Parathyroid adenoma (tissue), 2 donors: ENCODE measurements around the gene TEDC2.

Experiments used
- H2AFZ ChIP-seq: fragments of 300-600 bp; sonication (generic); one replicate; pipeline ENCODE4 v1.7.0; 2017; ENCODE audit warnings: antibody characterized with exemption, mild to moderate bottlenecking
- H3K27ac ChIP-seq: fragments of 300-600 bp; sonication (generic); one replicate; pipeline ENCODE4 v1.7.0; 2017
- H3K27me3 ChIP-seq: fragments of 300-600 bp; sonication (generic); one replicate; pipeline ENCODE4 v1.7.0; 2017; ENCODE audit warnings: low read length; ENCODE audit not compliant: control insufficient read depth, insufficient read depth
- H3K36me3 ChIP-seq: fragments of 300-600 bp; sonication (generic); one replicate; pipeline ENCODE4 v1.7.0; 2017; ENCODE audit warnings: low read length; ENCODE audit not compliant: control insufficient read depth, insufficient read depth
- H3K4me1 ChIP-seq: fragments of 300-600 bp; sonication (generic); one replicate; pipeline ENCODE4 v1.7.0; 2017; ENCODE audit warnings: control low read depth
- H3K4me2 ChIP-seq: fragments of 300-600 bp; sonication (generic); one replicate; pipeline ENCODE4 v1.7.0; 2017; ENCODE audit warnings: low read length
- H3K4me3 ChIP-seq: fragments of 300-600 bp; sonication (generic); one replicate; pipeline ENCODE4 v1.7.0; 2017; ENCODE audit warnings: low read depth, low read length
- H3K79me2 ChIP-seq: fragments of 300-600 bp; sonication (generic); one replicate; pipeline ENCODE4 v1.7.0; 2017; ENCODE audit warnings: control low read depth
- H3K9ac ChIP-seq: fragments of 300-600 bp; sonication (generic); one replicate; pipeline ENCODE4 v1.7.0; 2017; ENCODE audit warnings: mild to moderate bottlenecking
- H3K9me3 ChIP-seq: fragments of 300-600 bp; sonication (generic); one replicate; pipeline ENCODE4 v1.7.0; 2017; ENCODE audit warnings: low read length; ENCODE audit not compliant: control insufficient read depth
- CTCF ChIP-seq: fragments of 300-600 bp; sonication (generic); IDR thresholded peaks from one replicate; pipeline ENCODE4 v1.7.0; 2017; ENCODE audit warnings: antibody characterized with exemption, mild to moderate bottlenecking
- donor health status: primary hyperparathyroidism.

Gene TEDC2

GRCh38 chr16:2512735-2513404 is 53.0 kb downstream of the TEDC2 start:
- Histone ChIP-seq H3K36me3 (no peaks in the 10 kb centered on the region), H3K9me3 (no peaks in the 10 kb centered on the region), H2AFZ (peak overlapping the region; percentile 92), H3K9ac (peak overlapping the region; percentile 78), H3K79me2 (peaks cover 37% of the 10 kb centered on the region), H3K4me2 (peak overlapping the region; percentile 98), H3K27me3 (no peaks in the 10 kb centered on the region), H3K4me1 (peaks cover 43% of the 10 kb centered on the region), H3K4me3 (peak overlapping the region; percentile 72), H3K27ac (peak overlapping the region; percentile 99)
- peak; percentile 22 for TF ChIP-seq CTCF

- Histone ChIP-seq H3K9ac (peak within 1 kb of the TSS; percentile 98), H2AFZ (peak within 1 kb of the TSS; percentile 92), H3K4me1 (peaks cover 46% of the 10 kb centered on the region), H3K36me3 (no peaks in the 10 kb centered on the region), H3K9me3 (no peaks in the 10 kb centered on the region), H3K4me3 (peak within 1 kb of the TSS; percentile 87), H3K79me2 (peaks cover 45% of the 10 kb centered on the region), H3K4me2 (peak within 1 kb of the TSS; percentile 98), H3K27ac (peak within 1 kb of the TSS; percentile 99), H3K27me3 (no peaks in the 10 kb centered on the region)
- TF ChIP-seq CTCF, result no peak
Observed at GRCh38 chr16:2513405-2514332, 53.8 kb downstream of the TEDC2 start, which contains the start of gene ATP6V0C. TSS of gene ATP6V0C (plus strand) at chr16:2513952. CDS start at chr16:2514104, 152 bp downstream.
